Osteocyte (in vitro differentiated cells): ENCODE results near the gene BAG2. TPM values are rescaled to one million over a fixed set of nuclear protein-coding genes. Genes with fewer than 3 reads are reported as not detected.

Experiments
- DNase-seq: peaks from one replicate; pipeline ENCODE4 v3.0.0; 2021; ENCODE audit warnings: mixed read lengths; ENCODE audit not compliant: unreplicated experiment; ENCODE audit errors: extremely low spot score
- H3K27ac Mint-ChIP-seq: one replicate; pipeline ENCODE4 v1.8.0; 2021; ENCODE audit warnings: mild to moderate bottlenecking, mixed read lengths; ENCODE audit not compliant: unreplicated experiment
- H3K27me3 Mint-ChIP-seq: one replicate; pipeline ENCODE4 v1.8.0; 2021; ENCODE audit warnings: mixed read lengths; ENCODE audit not compliant: unreplicated experiment
- H3K36me3 Mint-ChIP-seq: one replicate; pipeline ENCODE4 v1.8.0; 2021; ENCODE audit warnings: mixed read lengths; ENCODE audit not compliant: unreplicated experiment
- H3K4me1 Mint-ChIP-seq: one replicate; pipeline ENCODE4 v1.8.0; 2021; ENCODE audit warnings: mixed read lengths; ENCODE audit not compliant: unreplicated experiment
- H3K4me3 Mint-ChIP-seq: one replicate; pipeline ENCODE4 v1.8.0; 2021; ENCODE audit warnings: mild to moderate bottlenecking, moderate library complexity, mixed read lengths; ENCODE audit not compliant: unreplicated experiment
- H3K9me3 Mint-ChIP-seq: one replicate; pipeline ENCODE4 v1.8.0; 2021; ENCODE audit warnings: mixed read lengths; ENCODE audit not compliant: unreplicated experiment
- total RNA-seq: library from RNA; stranded (reverse); gene quantifications from 2 replicates; pipeline ENCODE4 v1.2.1, GENCODE V29; 2021
- TF ChIP-seq, protein P1 (sequence below): fragments of 200-600 bp; sonication (generic); IDR thresholded peaks from 2 replicates; pipeline ENCODE4 v1.5.0; 2021; ENCODE audit warnings: antibody characterized with exemption, mild to moderate bottlenecking, moderate library complexity

The BAG2 gene
- total RNA-seq, 1 donor from 2014 or later = 9.1 TPM

DNA sequence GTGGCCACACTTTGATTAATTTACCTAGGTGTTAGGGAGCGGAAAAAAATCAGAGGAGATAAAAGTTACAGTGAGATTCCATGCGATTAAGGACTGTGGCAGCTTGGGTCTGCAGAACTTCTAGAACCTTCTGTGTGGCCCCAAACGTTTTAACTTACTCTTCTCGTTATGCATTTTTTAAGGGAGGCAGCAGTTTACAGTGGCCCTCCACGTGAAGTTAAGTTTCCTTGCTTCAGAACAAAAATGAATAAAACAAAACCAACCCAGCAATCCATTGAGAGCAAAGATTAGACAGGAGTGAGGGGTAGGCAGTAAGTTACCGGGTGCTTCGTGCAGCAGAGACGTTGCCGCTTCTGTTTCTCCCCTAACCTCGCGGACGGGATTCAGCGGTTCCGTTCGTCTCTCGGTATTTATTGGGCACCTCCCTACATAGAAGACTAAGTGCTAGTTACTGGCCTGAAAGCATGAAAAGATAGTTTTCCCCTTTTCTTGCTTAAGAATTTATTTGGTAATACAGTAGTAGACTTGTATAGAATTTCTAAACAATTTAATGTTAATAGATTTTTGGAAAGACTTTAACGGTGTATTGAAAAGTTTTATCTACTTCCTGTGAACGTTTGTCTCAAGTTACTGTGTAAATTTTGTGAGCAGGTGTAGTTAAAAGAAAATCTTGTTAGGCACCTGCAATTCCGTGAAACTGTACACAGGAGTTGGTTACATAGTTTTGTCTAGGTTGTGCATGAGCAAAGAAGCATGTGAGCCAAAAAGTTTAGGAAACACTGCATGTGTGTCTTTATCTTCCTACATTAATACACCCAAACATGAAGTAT is 1.1 kb downstream of the BAG2 start:
- no peak for DNase-seq
- H3K4me1 Mint-ChIP-seq = peaks cover 49% of the 10 kb centered on the region
- H3K27me3 Mint-ChIP-seq = no peaks in the 10 kb centered on the region
- H3K36me3 Mint-ChIP-seq = peaks cover 5% of the 10 kb centered on the region
- peak overlapping the region; percentile 95 for H3K27ac Mint-ChIP-seq
- no peaks in the 10 kb centered on the region for H3K9me3 Mint-ChIP-seq
- TF ChIP-seq, protein P1, sequence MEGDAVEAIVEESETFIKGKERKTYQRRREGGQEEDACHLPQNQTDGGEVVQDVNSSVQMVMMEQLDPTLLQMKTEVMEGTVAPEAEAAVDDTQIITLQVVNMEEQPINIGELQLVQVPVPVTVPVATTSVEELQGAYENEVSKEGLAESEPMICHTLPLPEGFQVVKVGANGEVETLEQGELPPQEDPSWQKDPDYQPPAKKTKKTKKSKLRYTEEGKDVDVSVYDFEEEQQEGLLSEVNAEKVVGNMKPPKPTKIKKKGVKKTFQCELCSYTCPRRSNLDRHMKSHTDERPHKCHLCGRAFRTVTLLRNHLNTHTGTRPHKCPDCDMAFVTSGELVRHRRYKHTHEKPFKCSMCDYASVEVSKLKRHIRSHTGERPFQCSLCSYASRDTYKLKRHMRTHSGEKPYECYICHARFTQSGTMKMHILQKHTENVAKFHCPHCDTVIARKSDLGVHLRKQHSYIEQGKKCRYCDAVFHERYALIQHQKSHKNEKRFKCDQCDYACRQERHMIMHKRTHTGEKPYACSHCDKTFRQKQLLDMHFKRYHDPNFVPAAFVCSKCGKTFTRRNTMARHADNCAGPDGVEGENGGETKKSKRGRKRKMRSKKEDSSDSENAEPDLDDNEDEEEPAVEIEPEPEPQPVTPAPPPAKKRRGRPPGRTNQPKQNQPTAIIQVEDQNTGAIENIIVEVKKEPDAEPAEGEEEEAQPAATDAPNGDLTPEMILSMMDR = no peak
- H3K4me3 Mint-ChIP-seq = peak overlapping the region; percentile 95

DNA sequence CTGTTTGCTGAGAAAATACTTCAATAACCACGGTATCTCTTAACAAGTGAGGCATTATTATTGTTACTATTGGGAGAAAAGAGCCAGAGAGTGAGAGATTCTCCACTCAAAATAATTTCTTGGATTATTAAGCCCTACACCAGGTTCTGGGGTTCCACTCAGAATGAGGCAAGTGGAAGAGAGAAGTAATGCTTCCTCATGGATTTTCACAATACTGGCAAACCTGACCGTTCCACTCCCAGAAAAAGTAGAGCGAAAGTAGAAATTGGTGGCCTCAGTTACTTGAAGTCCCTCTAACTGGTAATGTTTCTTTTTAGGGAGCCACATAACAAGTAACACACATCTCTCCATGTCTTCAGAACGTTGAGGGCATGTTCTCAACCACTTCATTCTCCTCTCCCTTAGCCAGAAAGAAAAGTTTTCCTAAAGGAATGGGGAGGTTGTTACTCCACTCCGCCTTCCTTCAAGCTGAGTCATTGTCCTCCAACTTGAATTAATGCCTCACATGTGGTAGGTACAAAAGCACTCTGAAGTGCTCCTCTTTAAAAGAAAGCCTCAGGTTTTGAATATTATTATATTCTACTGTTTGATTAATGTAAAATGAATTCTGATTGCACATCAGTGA is 1.9 kb downstream of the BAG2 start:
- Mint-ChIP-seq H3K4me1 (peaks cover 56% of the 10 kb centered on the region), H3K36me3 (peaks cover 4% of the 10 kb centered on the region), H3K27ac (peak overlapping the region; percentile 95), H3K27me3 (no peaks in the 10 kb centered on the region), H3K9me3 (no peaks in the 10 kb centered on the region), H3K4me3 (peak overlapping the region; percentile 95)
- no peak for DNase-seq
- TF ChIP-seq, protein P1 = no peak

DNA sequence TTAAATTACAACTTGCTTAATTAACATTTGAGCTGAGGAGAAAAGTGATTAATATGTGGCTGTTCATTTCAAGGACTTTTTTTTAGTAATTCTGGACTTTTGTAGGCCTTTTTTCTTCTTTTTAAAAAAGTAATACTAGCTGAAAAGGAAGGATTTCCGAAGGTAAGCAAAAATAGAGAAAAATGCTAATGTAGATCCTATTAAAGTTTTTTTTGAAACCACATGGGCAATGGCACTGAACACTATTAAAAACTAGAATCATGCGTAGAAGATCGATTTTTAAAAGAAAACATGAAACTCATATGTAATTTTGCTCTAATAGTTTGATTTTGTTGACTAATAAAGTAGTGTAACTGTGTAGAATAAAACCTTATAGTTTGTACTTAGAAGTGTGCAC is 2.4 kb downstream of the BAG2 start:
- Mint-ChIP-seq H3K27me3 (no peaks in the 10 kb centered on the region), H3K36me3 (peaks cover 4% of the 10 kb centered on the region), H3K9me3 (no peaks in the 10 kb centered on the region), H3K4me1 (peaks cover 61% of the 10 kb centered on the region), H3K4me3 (peak overlapping the region; percentile 95), H3K27ac (peak overlapping the region; percentile 95)
- TF ChIP-seq, protein P1 = no peak
- no peak for DNase-seq

DNA sequence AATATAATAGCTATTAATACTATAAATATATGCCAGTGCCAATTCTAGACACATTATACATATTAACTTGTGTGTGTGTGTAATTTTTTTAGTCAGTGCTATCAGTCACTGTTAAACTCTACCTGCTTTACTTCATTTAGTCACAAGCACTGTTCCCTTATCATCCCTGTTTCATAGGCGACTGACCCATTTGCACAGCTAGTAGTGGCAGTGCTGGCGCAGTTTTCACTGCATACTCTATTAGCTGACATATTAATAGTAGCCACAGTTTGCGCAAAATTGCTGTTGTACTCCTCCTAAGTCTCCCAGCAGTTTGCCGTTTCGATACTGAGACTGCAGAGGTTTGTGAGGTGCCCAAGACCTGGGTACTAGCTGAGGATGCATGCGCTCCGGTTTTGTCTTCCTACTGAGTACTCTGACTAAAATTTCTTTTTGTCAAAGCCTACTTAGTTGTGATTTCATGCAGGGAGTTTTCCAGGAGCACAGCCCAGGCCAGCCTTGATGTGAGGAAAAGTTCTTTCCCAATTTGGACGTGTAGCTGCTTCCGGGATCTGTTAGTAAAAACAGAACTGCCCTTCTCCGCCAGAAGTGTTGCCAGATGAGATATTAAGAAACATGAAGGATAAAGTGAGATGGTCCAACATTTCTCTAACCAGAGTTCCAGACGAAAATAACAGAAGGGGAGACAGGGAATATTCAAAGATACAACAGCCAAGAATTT is 5.6 kb downstream of the BAG2 start:
- Mint-ChIP-seq H3K9me3 (no peaks in the 10 kb centered on the region), H3K4me1 (peaks cover 59% of the 10 kb centered on the region), H3K27me3 (no peaks in the 10 kb centered on the region), H3K36me3 (peaks cover 20% of the 10 kb centered on the region), H3K4me3 (no peak overlapping the region), H3K27ac (peak overlapping the region; percentile 78)
- TF ChIP-seq, protein P1 = no peak
- no peak for DNase-seq

DNA sequence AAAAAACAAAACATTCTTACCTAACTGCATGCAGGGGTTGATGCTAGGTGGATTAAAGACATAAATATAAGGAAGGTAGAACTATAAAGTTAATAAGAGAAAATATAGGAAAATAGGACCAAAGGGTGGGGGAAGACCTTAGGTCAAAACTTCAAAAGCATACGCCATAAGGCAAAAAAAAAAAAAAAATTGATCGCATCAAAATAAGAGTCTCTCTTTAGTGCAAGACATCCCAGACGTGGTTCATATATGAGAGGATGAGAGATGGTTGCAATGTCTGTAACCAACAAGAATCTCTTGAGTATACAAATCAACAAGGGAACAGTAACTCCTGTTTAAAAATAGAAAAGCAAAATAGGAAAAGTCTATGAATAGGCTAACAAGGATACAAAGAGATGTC is 8.5 kb downstream of the BAG2 start:
- no peak overlapping the region for H3K4me3 Mint-ChIP-seq
- DNase-seq = no peak
- TF ChIP-seq, protein P1 = no peak
- H3K27ac Mint-ChIP-seq = peak overlapping the region; percentile 28
- H3K36me3 Mint-ChIP-seq = peaks cover 38% of the 10 kb centered on the region
- H3K4me1 Mint-ChIP-seq = peaks cover 38% of the 10 kb centered on the region
- no peaks in the 10 kb centered on the region for H3K9me3 Mint-ChIP-seq
- H3K27me3 Mint-ChIP-seq = no peaks in the 10 kb centered on the region
